ENCODE data around the gene TRIM60.
"Not testable (repeated sequence)": the region's sequence is repeated elsewhere in the genome, so short reads cannot be mapped to it uniquely, and the experiment has no call there.

Gene TRIM60

DNA sequence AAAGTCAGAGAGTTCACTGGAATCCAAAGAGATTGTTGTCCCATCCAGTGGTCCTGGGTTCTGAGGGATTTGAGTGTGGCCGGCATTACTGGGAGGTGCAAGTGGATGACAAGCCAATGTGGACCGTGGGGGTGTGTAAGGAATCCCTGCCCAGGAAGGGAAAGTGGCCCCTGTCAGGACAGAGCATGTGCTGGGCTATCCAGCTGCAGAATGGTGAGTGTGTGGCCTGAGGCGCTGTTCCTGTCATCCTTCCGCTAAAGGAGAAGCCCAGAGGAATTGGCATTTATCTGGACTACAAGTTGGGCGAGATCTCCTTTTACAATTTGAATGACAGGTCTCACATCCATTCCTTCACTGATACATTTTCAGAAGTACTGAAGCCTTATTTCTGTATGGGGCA lies 20.4 kb upstream of the TRIM60 start:
- no peaks in the 10 kb centered on the region for H3K36me3 ChIP-seq (ENCODE audit: control insufficient read depth in 4 of 4, insufficient read depth in 4 of 4, low read length in 3 of 4)
- H3K9me3 ChIP-seq (ENCODE audit: control extremely low read depth in 1 of 5, control insufficient read depth in 4 of 5, insufficient read depth in 2 of 5, low read depth in 1 of 5, low read length in 4 of 5), result no peaks in the 10 kb centered on the region
- no peaks in the 10 kb centered on the region for H3K4me1 ChIP-seq (ENCODE audit: control extremely low read depth in 1 of 4, control insufficient read depth in 4 of 4, insufficient read depth in 4 of 4, low read length in 3 of 4)
- no peak overlapping the region for H3K27ac ChIP-seq (ENCODE audit: insufficient read depth in 1 of 2, low read depth in 1 of 2, low read length in 2 of 2, poor library complexity in 1 of 2, severe bottlenecking in 2 of 2)
- CTCF ChIA-PET, result no interaction called here
- WGBS (ENCODE audit: insufficient coverage), result 90% methylated on average over 5 of the region's 5 CpGs
- DNase-seq, result no peak
- H3K4me3 ChIP-seq (ENCODE audit: control insufficient read depth in 1 of 7, extremely low read depth in 1 of 7, insufficient read depth in 4 of 7, low read depth in 2 of 7, low read length in 6 of 7), result no peak overlapping the region
- POLR2A ChIA-PET, result no interaction called here
- peaks cover 0 to 3% (median 0%) of the 10 kb centered on the region in 5 experiments for H3K27me3 ChIP-seq (replicated peaks in 2 of 5; ENCODE audit: control insufficient read depth in 4 of 5, insufficient read depth in 5 of 5, low read length in 4 of 5)

DNA sequence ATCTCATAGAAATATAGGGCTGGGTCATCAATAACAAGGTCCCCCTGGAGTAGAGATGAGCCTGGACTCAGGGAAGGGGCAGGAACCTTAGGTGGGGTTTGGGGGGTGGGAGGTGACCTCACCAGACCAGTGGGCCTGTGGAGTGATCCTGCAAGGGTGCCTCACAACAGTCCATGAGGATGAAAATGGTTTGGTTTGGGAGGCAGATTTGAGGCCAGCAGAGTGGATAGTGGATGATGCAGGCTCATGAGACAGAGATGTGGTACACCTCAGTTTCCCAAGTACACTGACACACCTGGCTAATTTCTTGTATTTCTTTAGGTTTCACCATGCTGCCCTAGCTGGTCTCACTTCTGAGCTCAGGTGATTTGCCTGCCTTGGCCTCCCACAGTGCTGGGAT lies 18.1 kb upstream of the TRIM60 start:
- ChIA-PET CTCF (no interaction called here), POLR2A (no interaction called here)
- Histone ChIP-seq H3K4me3 (ENCODE audit: control insufficient read depth in 1 of 7, extremely low read depth in 1 of 7, insufficient read depth in 4 of 7, low read depth in 2 of 7, low read length in 6 of 7) (no peak overlapping the region), H3K36me3 (ENCODE audit: control insufficient read depth in 4 of 4, insufficient read depth in 4 of 4, low read length in 3 of 4) (no peaks in the 10 kb centered on the region), H3K27ac (ENCODE audit: insufficient read depth in 1 of 2, low read depth in 1 of 2, low read length in 2 of 2, poor library complexity in 1 of 2, severe bottlenecking in 2 of 2) (no peak overlapping the region), H3K27me3 (replicated peaks in 2 of 5; ENCODE audit: control insufficient read depth in 4 of 5, insufficient read depth in 5 of 5, low read length in 4 of 5) (peaks cover 0 to 2% (median 0%) of the 10 kb centered on the region in 5 experiments), H3K9me3 (ENCODE audit: control extremely low read depth in 1 of 5, control insufficient read depth in 4 of 5, insufficient read depth in 2 of 5, low read depth in 1 of 5, low read length in 4 of 5) (no peaks in the 10 kb centered on the region), H3K4me1 (ENCODE audit: control extremely low read depth in 1 of 4, control insufficient read depth in 4 of 4, insufficient read depth in 4 of 4, low read length in 3 of 4) (no peaks in the 10 kb centered on the region)
- DNase-seq, result no peak

DNA sequence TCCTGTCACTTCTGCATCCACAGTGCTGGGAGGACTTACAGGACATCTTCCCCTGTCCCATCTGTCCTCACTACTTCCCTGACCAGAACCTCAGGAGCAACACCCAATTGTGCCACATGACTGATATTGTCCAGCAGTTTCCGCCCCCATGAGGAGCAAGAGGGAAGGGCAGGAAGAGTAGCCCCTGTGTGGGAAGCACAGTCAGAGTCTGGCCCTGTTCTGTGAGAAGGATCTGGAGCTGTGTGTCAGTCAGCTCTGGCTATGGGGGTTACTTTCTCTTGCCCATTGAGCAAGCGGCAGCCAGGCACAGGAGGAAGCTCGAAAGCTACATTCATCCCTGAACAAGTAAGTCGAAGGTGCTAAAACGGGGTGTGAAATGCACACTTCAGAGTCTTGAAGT lies 14.8 kb upstream of the TRIM60 start:
- Histone ChIP-seq H3K9me3 (ENCODE audit: control extremely low read depth in 1 of 5, control insufficient read depth in 4 of 5, insufficient read depth in 2 of 5, low read depth in 1 of 5, low read length in 4 of 5) (no peaks in the 10 kb centered on the region), H3K4me1 (ENCODE audit: control extremely low read depth in 1 of 4, control insufficient read depth in 4 of 4, insufficient read depth in 4 of 4, low read length in 3 of 4) (no peaks in the 10 kb centered on the region), H3K4me3 (ENCODE audit: control insufficient read depth in 1 of 7, extremely low read depth in 1 of 7, insufficient read depth in 4 of 7, low read depth in 2 of 7, low read length in 6 of 7) (no peak overlapping the region), H3K27ac (ENCODE audit: insufficient read depth in 1 of 2, low read depth in 1 of 2, low read length in 2 of 2, poor library complexity in 1 of 2, severe bottlenecking in 2 of 2) (no peak overlapping the region), H3K36me3 (ENCODE audit: control insufficient read depth in 4 of 4, insufficient read depth in 4 of 4, low read length in 3 of 4) (no peaks in the 10 kb centered on the region), H3K27me3 (replicated peaks in 2 of 5; ENCODE audit: control insufficient read depth in 4 of 5, insufficient read depth in 5 of 5, low read length in 4 of 5) (peaks cover 0 to 2% (median 0%) of the 10 kb centered on the region in 5 experiments)
- POLR2A ChIA-PET, result no interaction called here
- DNase-seq, result no peak
- CTCF ChIA-PET, result interaction anchor here (0.7 kb wide), 1 partner anchor 13 kb away, joined by 3 read pairs; no protein-coding TSS in a partner anchor
- WGBS (ENCODE audit: insufficient coverage), result 72% methylated on average over 4 of the region's 5 CpGs

DNA sequence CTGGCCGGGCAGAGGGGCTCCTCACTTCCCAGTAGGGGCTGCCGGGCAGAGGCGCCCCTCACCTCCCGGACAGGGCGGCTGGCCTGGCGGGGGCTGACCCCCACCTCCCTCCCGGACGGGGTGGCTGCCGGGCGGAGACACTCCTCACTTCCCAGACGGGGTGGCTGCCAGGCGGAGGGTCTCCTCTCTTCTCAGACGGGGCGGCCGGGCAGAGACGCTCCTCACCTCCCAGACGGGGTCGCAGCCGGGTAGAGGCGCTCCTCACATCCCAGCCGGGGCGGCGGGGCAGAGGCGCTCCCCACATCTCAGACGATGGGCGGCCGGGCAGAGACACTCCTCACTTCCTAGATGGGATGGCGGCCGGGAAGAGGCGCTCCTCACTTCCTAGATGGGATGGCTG lies 11.8 kb upstream of the TRIM60 start:
- 96% methylated on average over 5 of the region's 30 CpGs for WGBS (ENCODE audit: insufficient coverage)
- DNase-seq; H3K27me3 ChIP-seq (replicated peaks in 2 of 5; ENCODE audit: control insufficient read depth in 4 of 5, insufficient read depth in 5 of 5, low read length in 4 of 5); H3K4me1 ChIP-seq (ENCODE audit: control extremely low read depth in 1 of 4, control insufficient read depth in 4 of 4, insufficient read depth in 4 of 4, low read length in 3 of 4); H3K36me3 ChIP-seq (ENCODE audit: control insufficient read depth in 4 of 4, insufficient read depth in 4 of 4, low read length in 3 of 4); POLR2A ChIA-PET; H3K27ac ChIP-seq (ENCODE audit: insufficient read depth in 1 of 2, low read depth in 1 of 2, low read length in 2 of 2, poor library complexity in 1 of 2, severe bottlenecking in 2 of 2); CTCF ChIA-PET; H3K9me3 ChIP-seq (ENCODE audit: control extremely low read depth in 1 of 5, control insufficient read depth in 4 of 5, insufficient read depth in 2 of 5, low read depth in 1 of 5, low read length in 4 of 5); H3K4me3 ChIP-seq (ENCODE audit: control insufficient read depth in 1 of 7, extremely low read depth in 1 of 7, insufficient read depth in 4 of 7, low read depth in 2 of 7, low read length in 6 of 7): not testable (repeated sequence)

- H3K4me3 ChIP-seq (ENCODE audit: control insufficient read depth in 1 of 7, extremely low read depth in 1 of 7, insufficient read depth in 4 of 7, low read depth in 2 of 7, low read length in 6 of 7); H3K9me3 ChIP-seq (ENCODE audit: control extremely low read depth in 1 of 5, control insufficient read depth in 4 of 5, insufficient read depth in 2 of 5, low read depth in 1 of 5, low read length in 4 of 5); H3K36me3 ChIP-seq (ENCODE audit: control insufficient read depth in 4 of 4, insufficient read depth in 4 of 4, low read length in 3 of 4); DNase-seq; CTCF ChIA-PET; POLR2A ChIA-PET; H3K27ac ChIP-seq (ENCODE audit: insufficient read depth in 1 of 2, low read depth in 1 of 2, low read length in 2 of 2, poor library complexity in 1 of 2, severe bottlenecking in 2 of 2); H3K27me3 ChIP-seq (replicated peaks in 2 of 5; ENCODE audit: control insufficient read depth in 4 of 5, insufficient read depth in 5 of 5, low read length in 4 of 5); H3K4me1 ChIP-seq (ENCODE audit: control extremely low read depth in 1 of 4, control insufficient read depth in 4 of 4, insufficient read depth in 4 of 4, low read length in 3 of 4): not testable (repeated sequence)
- WGBS (ENCODE audit: insufficient coverage), result no CpG with 5 or more reads among the region's 8 CpGs
These were observed 6.0 kb upstream of the TRIM60 start for GRCh38 chr4:165025782-165026181.

- no peak overlapping the region for H3K27ac ChIP-seq (ENCODE audit: insufficient read depth in 1 of 2, low read depth in 1 of 2, low read length in 2 of 2, poor library complexity in 1 of 2, severe bottlenecking in 2 of 2)
- 94% methylated on average over 5 of the region's 7 CpGs for WGBS (ENCODE audit: insufficient coverage)
- no peaks in the 10 kb centered on the region for H3K36me3 ChIP-seq (ENCODE audit: control insufficient read depth in 4 of 4, insufficient read depth in 4 of 4, low read length in 3 of 4)
- H3K4me3 ChIP-seq (ENCODE audit: control insufficient read depth in 1 of 7, extremely low read depth in 1 of 7, insufficient read depth in 4 of 7, low read depth in 2 of 7, low read length in 6 of 7), result no peak overlapping the region
- CTCF ChIA-PET, result no interaction called here
- DNase-seq, result no peak
- no peaks in the 10 kb centered on the region for H3K4me1 ChIP-seq (ENCODE audit: control extremely low read depth in 1 of 4, control insufficient read depth in 4 of 4, insufficient read depth in 4 of 4, low read length in 3 of 4)
- H3K27me3 ChIP-seq (replicated peaks in 2 of 5; ENCODE audit: control insufficient read depth in 4 of 5, insufficient read depth in 5 of 5, low read length in 4 of 5), result peaks cover 0 to 2% (median 0%) of the 10 kb centered on the region in 5 experiments
- H3K9me3 ChIP-seq (ENCODE audit: control extremely low read depth in 1 of 5, control insufficient read depth in 4 of 5, insufficient read depth in 2 of 5, low read depth in 1 of 5, low read length in 4 of 5), result no peaks in the 10 kb centered on the region
- POLR2A ChIA-PET, result no interaction called here
These were observed 3.9 kb upstream of the TRIM60 start for GRCh38 chr4:165027762-165028402.

GRCh38 chr4:165048170-165048569 lies 16.4 kb downstream of the TRIM60 start:
- ChIA-PET CTCF (no interaction called here), POLR2A (no interaction called here)
- Histone ChIP-seq H3K27me3 (replicated peaks in 2 of 5; ENCODE audit: control insufficient read depth in 4 of 5, insufficient read depth in 5 of 5, low read length in 4 of 5) (no peaks in the 10 kb centered on the region), H3K4me3 (ENCODE audit: control insufficient read depth in 1 of 7, extremely low read depth in 1 of 7, insufficient read depth in 4 of 7, low read depth in 2 of 7, low read length in 6 of 7) (no peak overlapping the region), H3K27ac (ENCODE audit: insufficient read depth in 1 of 2, low read depth in 1 of 2, low read length in 2 of 2, poor library complexity in 1 of 2, severe bottlenecking in 2 of 2) (no peak overlapping the region), H3K36me3 (ENCODE audit: control insufficient read depth in 4 of 4, insufficient read depth in 4 of 4, low read length in 3 of 4) (no peaks in the 10 kb centered on the region), H3K9me3 (ENCODE audit: control extremely low read depth in 1 of 5, control insufficient read depth in 4 of 5, insufficient read depth in 2 of 5, low read depth in 1 of 5, low read length in 4 of 5) (no peaks in the 10 kb centered on the region), H3K4me1 (ENCODE audit: control extremely low read depth in 1 of 4, control insufficient read depth in 4 of 4, insufficient read depth in 4 of 4, low read length in 3 of 4) (no peaks in the 10 kb centered on the region)
- 94% methylated on average over 2 of the region's 5 CpGs for WGBS (ENCODE audit: insufficient coverage)
- no peak for DNase-seq

Data from common myeloid progenitor, CD34-positive (primary cell).